Measurements from ENCODE around the gene WNT11.

WNT11 gene

GRCh38 chr11:76237000-76237649, 30.8 kb upstream of the WNT11 start:
- no peak for DNase-seq

GRCh38 chr11:76236092-76236999, 30.0 kb upstream of the WNT11 start:
- DNase-seq, result peak in 1 of 2 experiments; percentile 16

- DNase-seq, result peak; percentile 86
Measured at GRCh38 chr11:76235233-76236091, 29.2 kb upstream of the WNT11 start.

GRCh38 chr11:76234416-76235232, 28.3 kb upstream of the WNT11 start:
- peak in 1 of 2 experiments; percentile 67 for DNase-seq

- no peak for DNase-seq
Measured at GRCh38 chr11:76234021-76234415, 27.7 kb upstream of the WNT11 start.

- DNase-seq, result no peak
Measured at GRCh38 chr11:76233196-76233921, 27.1 kb upstream of the WNT11 start.

GRCh38 chr11:76232026-76232665, 25.8 kb upstream of the WNT11 start:
- no peak for DNase-seq

GRCh38 chr11:76231121-76231738, 24.9 kb upstream of the WNT11 start:
- DNase-seq, result no peak

- no peak for DNase-seq
Measured at GRCh38 chr11:76230392-76230791, 24.1 kb upstream of the WNT11 start.

- no peak for DNase-seq
Measured at GRCh38 chr11:76229690-76230240, 23.5 kb upstream of the WNT11 start.

- DNase-seq, result no peak
Measured at GRCh38 chr11:76228875-76229149, 22.5 kb upstream of the WNT11 start.

GRCh38 chr11:76228071-76228874, 22.0 kb upstream of the WNT11 start:
- DNase-seq, result no peak

- no peak for DNase-seq
Measured at GRCh38 chr11:76226626-76227025, 20.3 kb upstream of the WNT11 start.

- no peak for DNase-seq
Measured at GRCh38 chr11:76225122-76225611, 18.9 kb upstream of the WNT11 start.

GRCh38 chr11:76224461-76225121, 18.3 kb upstream of the WNT11 start:
- no peak for DNase-seq

GRCh38 chr11:76221365-76221764, 15.1 kb upstream of the WNT11 start:
- DNase-seq, result no peak

- no peak for DNase-seq
Measured at GRCh38 chr11:76219243-76219642, 12.9 kb upstream of the WNT11 start.

GRCh38 chr11:76218449-76219178, 12.3 kb upstream of the WNT11 start:
- no peak for DNase-seq
